Bone marrow (tissue), 2 donors: ENCODE results near the gene JAML.

Source experiments
- DNase-seq, 2 donors: peaks; one replicate each; lab custom pipeline; 2025; lab: John Stamatoyannopoulos, UW

Gene JAML

DNA sequence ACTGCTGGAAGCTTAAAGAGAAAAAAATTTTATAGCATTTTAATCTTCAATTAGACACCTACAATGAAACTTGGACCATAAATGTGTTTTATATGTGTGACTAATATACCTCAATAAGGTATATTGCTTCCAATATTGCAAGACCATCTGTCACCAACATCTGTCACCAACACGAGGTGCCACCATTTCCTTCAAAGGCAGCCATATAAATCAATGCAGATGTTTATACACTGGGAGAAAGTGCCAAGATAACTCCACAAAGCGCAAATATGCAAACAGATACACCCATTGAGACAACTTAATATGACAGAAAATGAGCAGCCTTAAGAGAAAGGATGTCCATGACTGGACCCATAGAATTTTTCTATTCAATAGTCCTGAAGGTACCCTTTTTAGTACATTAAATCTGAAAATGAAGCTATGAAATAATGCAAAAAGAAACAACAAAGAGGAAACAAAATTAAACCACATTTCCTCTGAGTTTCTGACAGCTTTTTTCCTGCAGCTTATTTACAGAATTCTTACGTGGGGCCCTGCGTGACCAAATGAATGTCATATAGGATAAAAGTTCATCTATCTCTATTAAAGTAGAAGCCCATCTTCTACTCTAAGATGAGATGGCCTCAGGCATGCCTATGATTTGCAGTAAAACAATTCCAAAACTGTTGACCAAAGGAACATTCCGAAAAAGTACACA lies 14.8 kb upstream of the JAML start:
- no peak for DNase-seq

GRCh38 chr11:118238929-118239328 lies 14.1 kb upstream of the JAML start:
- DNase-seq: no peak

DNA sequence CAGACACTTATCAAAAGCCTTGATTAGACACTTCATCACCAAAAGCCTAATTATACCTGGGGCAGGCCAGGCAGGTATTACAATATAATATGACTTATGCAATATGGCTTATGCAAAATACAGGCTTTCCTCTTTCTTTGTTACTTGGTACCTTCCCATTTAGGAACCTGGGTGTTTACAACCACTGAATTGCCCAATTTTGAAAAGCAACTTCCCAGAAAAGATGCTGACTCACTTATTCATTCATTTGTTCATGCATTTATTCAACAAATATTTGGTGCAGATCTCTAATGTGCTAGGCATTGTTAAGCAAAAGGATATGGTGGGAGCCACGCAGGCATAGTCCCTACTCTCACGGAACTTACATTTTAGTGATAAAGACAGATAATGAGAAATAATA lies 13.6 kb upstream of the JAML start:
- no peak for DNase-seq

DNA sequence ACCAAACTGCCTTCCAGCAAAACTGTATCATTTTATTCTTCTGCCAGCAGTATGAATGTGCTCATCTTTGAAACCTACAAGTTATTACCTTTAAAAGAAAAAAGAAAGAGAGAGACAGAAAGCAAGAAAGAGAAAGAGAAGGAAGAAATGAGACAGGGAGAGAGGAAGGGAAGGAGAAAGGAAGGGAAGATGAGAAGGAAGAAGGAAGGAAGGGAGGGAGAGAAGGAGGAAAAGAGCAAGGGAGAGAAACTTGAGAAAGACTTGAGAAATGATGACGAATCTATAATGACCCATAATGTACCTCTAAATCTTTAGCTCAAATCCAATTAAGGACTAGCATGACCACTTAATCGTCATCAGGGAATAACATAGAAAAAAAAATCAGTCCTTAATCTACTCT lies 11.4 kb upstream of the JAML start:
- no peak for DNase-seq

- DNase-seq: no peak
Measured at GRCh38 chr11:118234833-118235232, 10.0 kb upstream of the JAML start.

- no peak for DNase-seq
Measured at GRCh38 chr11:118233850-118234249, 9.0 kb upstream of the JAML start.

DNA sequence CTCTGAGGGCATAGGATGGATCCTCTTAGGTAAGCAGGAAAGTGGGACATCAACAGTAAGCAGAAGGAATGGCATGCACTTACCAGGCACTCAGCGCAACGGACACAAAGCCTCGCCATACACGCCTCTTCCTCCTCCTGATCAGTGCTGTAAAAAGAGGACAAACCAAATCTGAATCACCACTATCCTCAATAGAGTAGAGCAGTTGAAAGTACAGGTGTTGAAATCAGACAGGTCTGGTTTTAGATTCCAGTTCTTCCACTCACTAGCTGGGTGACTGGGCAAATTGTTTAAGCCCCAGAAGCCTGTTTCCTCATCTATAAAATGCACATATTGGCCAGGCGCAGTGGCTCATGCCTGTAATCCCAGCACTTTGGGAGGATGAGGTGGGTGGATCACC lies 8.6 kb upstream of the JAML start:
- DNase-seq: no peak

DNA sequence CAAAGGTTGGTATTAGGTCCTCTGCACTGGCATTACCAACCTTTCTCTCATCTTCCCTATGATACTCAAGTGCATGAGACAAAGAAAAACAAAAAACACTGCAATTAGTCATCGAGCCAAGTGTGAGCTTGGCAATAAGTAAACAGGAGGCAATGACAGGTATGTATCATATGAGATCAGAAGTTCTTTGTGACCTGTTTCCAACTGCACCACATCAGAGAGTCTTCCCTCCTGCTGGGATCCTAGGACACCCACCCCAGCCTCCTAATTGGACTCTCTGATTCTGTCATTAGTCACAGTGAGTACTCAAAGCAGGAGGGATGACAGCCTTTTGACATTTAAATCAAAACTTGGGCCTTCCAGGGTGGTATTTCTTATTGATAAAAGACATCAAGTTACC lies 7.8 kb upstream of the JAML start:
- DNase-seq: no peak

DNA sequence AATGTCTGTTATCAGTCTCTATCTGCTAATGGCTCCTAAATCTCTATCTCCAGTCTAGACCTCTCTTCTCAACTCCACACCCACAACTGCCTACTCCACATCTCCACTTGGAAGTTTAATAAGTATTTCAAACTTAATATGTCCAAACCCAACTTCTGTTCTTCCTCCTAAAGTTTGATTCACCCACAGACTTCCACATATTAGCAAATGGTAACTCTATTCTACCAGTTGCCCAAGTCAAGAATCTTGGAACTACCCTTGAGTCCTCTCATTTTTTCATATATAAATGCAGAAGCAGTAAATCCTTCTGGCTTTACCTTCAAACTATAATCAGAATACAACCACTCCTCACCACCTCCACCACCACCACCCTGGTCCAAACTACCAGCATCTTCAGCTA lies 6.7 kb upstream of the JAML start:
- DNase-seq: no peak

DNA sequence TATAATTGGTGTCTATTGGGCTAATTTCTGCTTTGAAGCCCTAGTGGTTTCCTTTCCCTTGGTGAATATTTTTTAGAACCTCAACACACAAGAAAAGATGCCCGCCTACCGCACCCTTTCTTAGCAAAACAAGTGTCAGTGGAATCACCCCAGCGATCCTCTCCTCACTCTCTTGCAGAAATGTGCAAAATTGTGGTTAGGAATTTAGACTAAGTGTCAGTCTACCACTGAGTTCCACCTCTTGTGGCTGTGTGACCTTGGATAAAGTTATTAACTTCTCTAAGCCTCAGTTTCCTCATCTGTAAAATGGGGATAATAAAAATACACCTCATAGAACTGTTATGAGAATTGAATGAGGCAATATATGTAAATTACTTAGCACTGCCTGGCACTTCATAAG lies 5.3 kb upstream of the JAML start:
- DNase-seq: no peak

GRCh38 chr11:118229274-118229847 lies 4.5 kb upstream of the JAML start:
- DNase-seq: no peak

DNA sequence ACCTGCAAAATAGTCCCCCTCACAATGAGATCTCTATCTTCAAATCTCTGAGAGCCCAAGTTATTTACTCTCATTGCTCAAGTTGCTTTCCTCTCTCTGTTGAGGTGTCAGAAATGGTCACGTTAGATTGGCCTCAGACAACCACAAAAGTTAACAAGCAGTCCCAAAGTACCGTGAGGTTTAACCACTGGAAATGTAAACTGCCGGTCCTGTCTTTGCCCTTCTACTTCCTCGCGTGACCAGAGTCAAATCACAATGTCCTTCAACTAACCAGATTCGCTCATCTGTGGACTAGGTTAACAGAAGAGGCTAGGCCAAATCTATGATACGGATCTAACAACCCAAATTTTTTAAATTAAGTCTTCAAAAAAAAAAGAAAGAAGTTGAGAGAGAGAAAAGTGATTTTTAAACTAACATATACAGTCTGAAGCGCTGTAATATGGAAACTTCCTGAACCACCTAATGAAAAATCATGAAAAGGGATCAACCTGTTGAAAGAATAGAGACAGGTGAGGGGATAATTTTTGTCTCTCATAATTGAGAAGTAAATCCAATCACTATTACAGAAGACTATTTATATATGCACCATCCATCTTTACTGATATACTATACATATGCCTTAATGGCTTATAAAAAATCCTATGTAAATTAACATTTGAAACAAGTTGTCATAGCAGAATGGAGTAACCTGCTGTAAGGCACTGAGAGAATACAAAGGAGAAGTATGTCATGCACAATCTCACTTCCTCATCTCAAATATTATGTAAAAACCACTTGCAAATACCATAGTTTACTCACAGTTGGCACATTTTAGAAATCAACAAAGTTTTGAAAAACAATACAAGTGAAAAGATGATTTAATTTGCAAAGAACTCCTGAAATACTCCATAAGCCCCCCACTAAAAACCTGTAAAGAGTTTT lies 3.3 kb upstream of the JAML start:
- peak in 1 of 2 donors; percentile 69 for DNase-seq

DNA sequence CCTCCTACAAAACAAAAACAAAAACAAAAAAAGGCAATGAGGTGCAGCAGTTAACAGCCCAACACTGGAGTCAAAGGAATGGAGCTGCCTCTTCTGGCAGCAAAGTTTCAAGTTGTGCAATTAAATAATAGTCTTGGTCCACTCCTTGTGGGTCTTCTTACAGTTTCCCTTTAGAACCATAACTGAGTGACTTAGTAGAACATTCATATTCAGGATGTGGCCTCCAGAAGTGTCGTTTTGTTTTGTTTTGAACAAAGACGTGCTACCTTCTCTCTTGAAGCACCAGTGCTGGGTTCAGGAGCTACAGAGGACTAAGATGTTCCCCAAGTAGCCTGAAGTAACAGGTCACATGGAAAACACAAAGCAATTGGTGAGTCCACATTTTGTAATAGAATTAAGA lies 2.0 kb upstream of the JAML start:
- no peak for DNase-seq

GRCh38 chr11:118226296-118226695 lies 1.5 kb upstream of the JAML start:
- peak in 1 of 2 donors; percentile 74 for DNase-seq

GRCh38 chr11:118223992-118224391 lies 819 bp downstream of the JAML start:
- DNase-seq: no peak

GRCh38 chr11:118223570-118223969 lies 1.2 kb downstream of the JAML start:
- DNase-seq: no peak

DNA sequence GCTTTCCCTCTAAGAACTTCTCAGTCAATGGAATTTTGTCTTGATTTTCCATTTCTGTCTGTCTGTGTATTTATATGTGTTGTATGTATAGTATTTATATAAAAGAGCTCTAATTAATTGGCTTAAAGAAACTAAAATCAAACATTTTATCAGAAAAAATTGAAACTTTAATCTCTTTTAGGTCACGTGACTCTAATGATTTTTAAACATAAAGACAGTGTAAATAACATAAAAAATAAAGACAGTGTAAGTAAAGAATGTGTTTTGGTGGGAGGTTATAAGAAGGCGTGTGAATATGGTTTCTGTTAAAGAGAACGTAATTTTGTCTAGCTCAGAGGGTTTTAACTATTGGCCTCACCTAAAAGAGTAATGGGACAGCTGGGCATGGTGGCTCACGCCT lies 2.4 kb downstream of the JAML start:
- DNase-seq: no peak

GRCh38 chr11:118221419-118221818 lies 3.4 kb downstream of the JAML start:
- no peak for DNase-seq

DNA sequence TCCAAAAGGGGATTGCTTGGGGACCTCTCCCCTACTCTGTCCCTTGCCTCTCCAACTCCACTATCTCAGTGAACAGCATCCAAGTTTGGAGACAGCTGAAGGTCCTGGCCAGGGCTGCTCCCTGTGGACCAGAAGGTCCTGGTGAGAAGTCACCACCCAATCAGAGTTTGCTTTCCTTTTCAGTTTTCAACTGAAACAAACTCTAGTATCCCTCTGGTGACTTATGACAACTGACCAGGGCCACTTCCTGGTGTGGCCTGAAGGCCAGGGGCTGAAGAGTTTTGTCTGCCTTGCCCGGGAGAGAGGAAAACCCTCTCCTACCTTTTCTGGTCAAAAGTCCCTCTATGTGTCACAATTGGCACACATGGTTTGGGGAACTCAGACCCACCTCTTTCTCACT lies 5.1 kb downstream of the JAML start:
- DNase-seq: no peak

DNA sequence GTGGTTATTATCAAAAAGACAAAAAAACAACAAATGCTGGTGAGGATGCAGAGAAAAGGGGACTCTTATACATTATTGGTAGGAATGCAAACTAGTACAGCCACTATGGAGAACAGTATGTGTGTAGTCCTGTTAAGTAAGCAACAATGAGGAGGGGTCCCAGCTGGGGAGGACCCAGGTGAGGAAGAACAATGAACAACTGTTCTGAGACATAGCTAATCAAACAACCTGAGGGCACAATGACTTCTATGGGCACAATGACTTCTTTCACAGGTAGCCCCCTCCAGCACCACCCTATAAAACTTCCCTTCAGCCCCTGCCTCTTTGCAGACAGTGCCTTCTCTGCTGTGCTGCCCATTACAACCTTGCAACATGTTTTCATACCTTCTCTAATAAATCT lies 5.6 kb downstream of the JAML start:
- no peak for DNase-seq

GRCh38 chr11:118217575-118217974 lies 7.2 kb downstream of the JAML start:
- no peak for DNase-seq

- no peak for DNase-seq
Measured at GRCh38 chr11:118216621-118217481, 8.0 kb downstream of the JAML start.
